Omental fat pad (tissue), 4 donors: ENCODE data around the gene RYR1. TPM values are rescaled to one million over a fixed set of nuclear protein-coding genes. Genes with fewer than 3 reads are reported as not detected.
"Not testable (repeated sequence)": the region's sequence is repeated elsewhere in the genome, so short reads cannot be mapped to it uniquely, and the experiment has no call there.

ENCODE experiments used
- ATAC-seq: fragments of 150-250 bp; one replicate; pipeline ENCODE4 v1.9.1; 2016; ENCODE audit warnings: mild to moderate bottlenecking, moderate library complexity; ENCODE audit not compliant: low FRiP score
- DNase-seq: peaks from one replicate; pipeline ENCODE4 v3.0.0-alpha.2; 2019; ENCODE audit warnings: low spot score
- total RNA-seq, 4 donors: library from RNA; depleted of rRNA; stranded (reverse); fragments of >200 nt; gene quantifications; one replicate each; pipeline ENCODE4 v1.1.0, GENCODE V29; 2016
- TF ChIP-seq, protein P1 (sequence below), 3 donors: fragments of 450-650 bp; IDR thresholded peaks; one replicate each; pipeline ENCODE4 v1.5.1; 2016 to 2017; ENCODE audit warnings: antibody characterized with exemption in 3 of 3, mild to moderate bottlenecking in 3 of 3, moderate library complexity in 2 of 3

Gene RYR1
- total RNA-seq, 4 donors from 2014 or later: 1.9 to 3.6 (median 3.3) TPM

DNA sequence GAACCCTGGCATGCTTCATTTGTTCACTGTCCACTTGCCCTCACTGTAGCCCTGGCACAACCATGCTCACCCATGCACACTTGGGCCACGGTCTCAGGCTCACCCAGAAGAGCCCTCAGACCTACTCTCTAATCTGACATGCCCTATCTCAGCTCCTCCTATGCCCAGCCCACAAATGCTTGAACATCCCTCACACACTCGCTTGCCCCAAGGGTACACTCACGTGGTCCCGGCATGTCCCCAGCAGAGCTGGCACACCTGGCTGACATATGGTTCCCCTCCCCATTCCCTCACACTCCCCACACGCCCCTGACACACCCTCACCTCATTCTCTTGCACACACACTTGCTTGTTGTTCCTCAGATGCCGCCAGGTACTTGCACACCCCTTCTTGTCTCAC, 128.6 kb downstream of the RYR1 start:
- TF ChIP-seq, protein P1, sequence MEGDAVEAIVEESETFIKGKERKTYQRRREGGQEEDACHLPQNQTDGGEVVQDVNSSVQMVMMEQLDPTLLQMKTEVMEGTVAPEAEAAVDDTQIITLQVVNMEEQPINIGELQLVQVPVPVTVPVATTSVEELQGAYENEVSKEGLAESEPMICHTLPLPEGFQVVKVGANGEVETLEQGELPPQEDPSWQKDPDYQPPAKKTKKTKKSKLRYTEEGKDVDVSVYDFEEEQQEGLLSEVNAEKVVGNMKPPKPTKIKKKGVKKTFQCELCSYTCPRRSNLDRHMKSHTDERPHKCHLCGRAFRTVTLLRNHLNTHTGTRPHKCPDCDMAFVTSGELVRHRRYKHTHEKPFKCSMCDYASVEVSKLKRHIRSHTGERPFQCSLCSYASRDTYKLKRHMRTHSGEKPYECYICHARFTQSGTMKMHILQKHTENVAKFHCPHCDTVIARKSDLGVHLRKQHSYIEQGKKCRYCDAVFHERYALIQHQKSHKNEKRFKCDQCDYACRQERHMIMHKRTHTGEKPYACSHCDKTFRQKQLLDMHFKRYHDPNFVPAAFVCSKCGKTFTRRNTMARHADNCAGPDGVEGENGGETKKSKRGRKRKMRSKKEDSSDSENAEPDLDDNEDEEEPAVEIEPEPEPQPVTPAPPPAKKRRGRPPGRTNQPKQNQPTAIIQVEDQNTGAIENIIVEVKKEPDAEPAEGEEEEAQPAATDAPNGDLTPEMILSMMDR (IDR thresholded peaks at IDR 0.05): no peak
- ATAC-seq: no peak
- no peak for DNase-seq

DNA sequence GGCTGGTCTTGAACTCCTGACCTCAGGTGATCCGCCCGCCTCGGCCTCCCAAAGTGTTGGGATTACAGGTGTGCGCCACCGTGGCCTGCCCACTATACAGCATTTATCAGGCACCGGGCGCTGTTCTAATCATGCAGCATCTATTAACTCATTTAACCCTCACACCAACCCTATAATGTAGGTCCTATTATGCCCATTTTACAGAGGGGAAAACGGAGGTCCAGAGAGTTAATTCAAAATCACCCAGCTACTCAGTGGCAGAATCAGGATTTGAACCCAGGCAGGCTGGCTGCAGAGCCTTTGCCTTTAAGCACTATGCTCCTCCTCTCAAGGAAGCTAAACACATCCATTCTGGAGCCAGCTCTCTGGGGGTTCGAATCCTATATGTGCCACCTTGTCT, 130.0 kb downstream of the RYR1 start:
- TF ChIP-seq, protein P1 (IDR thresholded peaks at IDR 0.05): no peak
- ATAC-seq (no peak), DNase-seq (no peak)

DNA sequence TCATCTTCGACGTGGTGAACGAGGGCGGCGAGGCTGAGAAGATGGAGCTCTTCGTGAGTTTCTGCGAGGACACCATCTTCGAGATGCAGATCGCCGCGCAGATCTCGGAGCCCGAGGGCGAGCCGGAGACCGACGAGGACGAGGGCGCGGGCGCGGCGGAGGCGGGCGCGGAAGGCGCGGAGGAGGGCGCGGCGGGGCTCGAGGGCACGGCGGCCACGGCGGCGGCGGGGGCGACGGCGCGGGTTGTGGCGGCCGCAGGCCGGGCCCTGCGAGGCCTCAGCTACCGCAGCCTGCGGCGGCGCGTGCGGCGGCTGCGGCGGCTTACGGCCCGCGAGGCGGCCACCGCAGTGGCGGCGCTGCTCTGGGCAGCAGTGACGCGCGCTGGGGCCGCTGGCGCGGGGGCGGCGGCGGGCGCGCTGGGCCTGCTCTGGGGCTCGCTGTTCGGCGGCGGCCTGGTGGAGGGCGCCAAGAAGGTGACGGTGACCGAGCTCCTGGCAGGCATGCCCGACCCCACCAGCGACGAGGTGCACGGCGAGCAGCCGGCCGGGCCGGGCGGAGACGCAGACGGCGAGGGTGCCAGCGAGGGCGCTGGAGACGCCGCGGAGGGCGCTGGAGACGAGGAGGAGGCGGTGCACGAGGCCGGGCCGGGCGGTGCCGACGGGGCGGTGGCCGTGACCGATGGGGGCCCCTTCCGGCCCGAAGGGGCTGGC, 131.6 kb downstream of the RYR1 start:
- TF ChIP-seq, protein P1 (IDR thresholded peaks at IDR 0.05): no peak
- ATAC-seq: no peak

DNA sequence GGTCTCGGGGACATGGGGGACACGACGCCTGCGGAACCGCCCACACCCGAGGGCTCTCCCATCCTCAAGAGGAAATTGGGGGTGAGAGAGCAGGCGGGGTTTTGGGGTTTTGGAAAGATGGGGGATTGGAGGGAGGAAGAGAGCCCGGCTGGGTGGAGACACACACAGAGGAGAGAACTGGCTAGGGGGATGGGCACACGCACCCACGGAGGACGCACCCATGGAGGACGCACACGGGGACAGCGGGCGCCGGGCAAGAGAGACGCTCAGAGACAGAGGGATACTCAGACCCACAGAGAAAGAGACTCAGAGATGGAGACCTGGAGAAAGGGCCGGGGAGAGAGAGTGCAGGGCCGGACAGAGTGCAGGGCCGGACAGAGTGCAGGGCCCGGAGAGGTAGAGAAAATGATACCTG, 132.2 kb downstream of the RYR1 start:
- ATAC-seq (no peak), DNase-seq (no peak)
- TF ChIP-seq, protein P1 (IDR thresholded peaks at IDR 0.05): no peak

More for the DNA sequence above, 131.6 kb downstream of the RYR1 start:
- DNase-seq: no peak

DNA sequence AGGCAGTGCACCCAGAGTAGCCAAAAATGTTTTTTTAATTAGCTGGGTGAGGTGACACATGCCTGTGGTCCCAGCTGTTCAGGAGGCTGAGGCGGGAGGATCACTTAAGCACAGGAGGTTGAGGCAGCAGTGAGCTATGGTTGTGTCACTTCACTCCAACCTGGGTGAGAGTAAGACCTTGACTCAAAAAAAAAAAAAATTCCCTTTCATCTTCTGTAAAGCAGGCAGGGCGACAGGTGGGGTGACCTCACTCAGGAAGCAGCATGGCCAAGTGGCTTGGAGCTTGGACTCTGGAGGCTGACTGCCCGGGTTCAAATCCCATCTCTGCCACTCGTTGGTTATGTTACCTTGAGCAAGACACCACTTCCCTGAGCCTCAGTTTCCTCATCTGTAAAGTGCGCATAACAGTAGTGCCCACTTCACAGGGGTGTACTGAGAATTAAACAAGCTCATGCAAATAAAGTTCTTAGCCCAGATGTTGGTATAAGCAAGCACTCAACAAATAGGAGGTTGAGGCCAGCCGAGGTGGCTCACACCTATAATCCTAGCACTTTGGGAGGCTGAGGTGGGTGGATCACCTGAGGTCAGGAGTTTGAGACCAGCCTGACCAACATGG, 136.0 kb downstream of the RYR1 start:
- TF ChIP-seq, protein P1 (IDR thresholded peaks at IDR 0.05): no peak
- ATAC-seq (no peak), DNase-seq (no peak)

DNA sequence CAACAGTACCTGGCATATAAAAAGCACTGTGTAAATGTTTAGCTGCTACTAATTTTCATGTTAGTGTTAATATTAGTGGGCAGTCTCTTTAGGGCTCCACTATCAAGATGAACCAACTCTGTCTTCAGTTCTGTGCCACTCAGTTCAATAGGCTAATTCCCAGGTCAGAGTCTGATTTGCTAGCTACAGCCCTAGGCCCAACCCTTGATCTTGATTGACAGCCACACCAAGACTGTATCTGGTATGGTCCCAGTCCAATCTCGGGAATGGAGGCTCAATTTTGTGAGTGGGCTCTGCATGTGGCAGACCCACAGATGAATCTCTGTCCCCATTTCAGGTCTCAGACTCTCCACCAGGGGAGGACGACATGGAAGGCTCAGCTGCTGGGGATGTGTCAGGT, 138.2 kb downstream of the RYR1 start:
- ATAC-seq: no peak
- no peak for DNase-seq
- TF ChIP-seq, protein P1 (IDR thresholded peaks at IDR 0.05): no peak

DNA sequence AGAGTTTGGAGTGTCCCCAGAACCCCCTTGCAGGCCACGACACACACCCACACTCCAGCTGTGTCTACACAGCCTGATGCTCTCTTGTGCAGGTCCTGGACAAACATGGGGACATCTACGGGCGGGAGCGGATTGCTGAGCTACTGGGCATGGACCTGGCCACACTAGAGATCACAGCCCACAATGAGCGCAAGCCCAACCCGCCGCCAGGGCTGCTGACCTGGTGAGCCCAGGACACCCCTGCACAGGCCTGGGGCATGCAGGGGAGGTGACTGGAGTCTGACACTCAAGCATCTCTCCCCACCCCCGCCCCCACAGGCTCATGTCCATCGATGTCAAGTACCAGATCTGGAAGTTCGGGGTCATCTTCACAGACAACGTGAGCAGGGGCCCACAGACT, 144.3 kb downstream of the RYR1 start:
- DNase-seq (no peak), ATAC-seq (no peak)
- TF ChIP-seq, protein P1 (IDR thresholded peaks at IDR 0.05): no peak

DNA sequence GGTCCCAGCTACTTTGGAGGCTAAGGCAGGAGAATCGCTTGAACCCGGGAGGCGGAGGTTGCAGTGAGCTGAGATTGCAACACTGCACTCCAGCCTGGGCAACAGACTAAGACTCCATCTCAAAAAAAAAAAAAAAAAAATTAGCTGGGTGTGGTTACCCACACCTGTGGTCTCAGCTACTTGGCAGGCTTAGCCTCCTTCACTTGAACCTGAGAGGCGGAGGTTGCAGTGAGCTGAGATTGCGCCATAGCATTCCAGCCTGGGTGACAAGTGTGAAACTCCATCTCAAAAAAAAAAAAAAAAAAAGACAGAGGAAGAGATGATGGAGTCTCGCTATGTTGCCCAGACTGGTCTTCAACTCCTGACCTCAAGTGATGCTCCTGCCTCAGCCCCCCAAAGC, 145.8 kb downstream of the RYR1 start:
- DNase-seq, ATAC-seq: not testable (repeated sequence)
